Neural crest cell (in vitro differentiated cells): Measurements from ENCODE around the gene PCSK5. TPM values are rescaled to one million over a fixed set of nuclear protein-coding genes. Genes with fewer than 3 reads are reported as not detected.

Experiments
- DNase-seq: peaks from one replicate; pipeline ENCODE4 v3.0.0; 2021; ENCODE audit warnings: low read depth, mixed read lengths, low spot score
- H3K27ac Mint-ChIP-seq: one replicate; pipeline ENCODE4 v1.8.0; 2021; ENCODE audit warnings: mild to moderate bottlenecking, mixed read lengths; ENCODE audit not compliant: unreplicated experiment
- H3K27me3 Mint-ChIP-seq: 2 replicates; pipeline ENCODE4 v1.8.0; 2021; ENCODE audit warnings: low read depth, mild to moderate bottlenecking, mixed read lengths
- H3K36me3 Mint-ChIP-seq: 2 replicates; pipeline ENCODE4 v1.8.0; 2021; ENCODE audit warnings: low read depth, mild to moderate bottlenecking, mixed read lengths
- H3K4me1 Mint-ChIP-seq: 2 replicates; pipeline ENCODE4 v1.8.0; 2021; ENCODE audit warnings: mixed read lengths
- H3K4me3 Mint-ChIP-seq: one replicate; pipeline ENCODE4 v1.8.0; 2021; ENCODE audit warnings: mild to moderate bottlenecking, mixed read lengths
- H3K9me3 Mint-ChIP-seq: 2 replicates; pipeline ENCODE4 v1.8.0; 2021; ENCODE audit warnings: mixed read lengths
- total RNA-seq: library from RNA; stranded (reverse); gene quantifications from 2 replicates; pipeline ENCODE4 v1.2.1, GENCODE V29; 2021
- TF ChIP-seq, protein P1 (sequence below): fragments of 200-600 bp; sonication (generic); conservative IDR thresholded peaks from 2 replicates; pipeline ENCODE4 v1.5.0; 2021; ENCODE audit warnings: antibody characterized with exemption, mild to moderate bottlenecking

The PCSK5 gene
- total RNA-seq, 1 donor from 2014 or later, result 3.1 TPM

DNA sequence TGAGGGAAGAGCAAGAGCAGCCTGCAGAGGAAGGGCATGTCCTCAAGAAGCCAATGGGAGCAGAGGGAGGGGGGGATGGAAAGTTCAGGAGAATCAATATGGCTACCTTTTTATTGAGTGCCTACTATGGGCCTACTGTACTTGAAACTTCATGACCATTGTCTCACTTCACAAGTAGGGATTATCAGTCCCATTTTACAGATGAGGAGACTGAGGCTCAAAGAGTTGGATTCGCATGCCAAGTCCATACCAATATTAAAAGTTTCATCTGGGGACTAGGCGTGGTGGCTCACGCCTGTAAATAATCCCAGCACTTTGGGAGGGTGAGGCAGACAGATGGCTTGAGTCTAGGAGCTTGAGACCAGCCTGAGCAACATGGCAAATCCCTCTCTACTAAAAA is 463.7 kb downstream of the PCSK5 start:
- no peaks in the 10 kb centered on the region for H3K4me1 Mint-ChIP-seq
- H3K4me3 Mint-ChIP-seq, result no peak overlapping the region
- no peak for DNase-seq
- H3K36me3 Mint-ChIP-seq, result no peaks in the 10 kb centered on the region
- peaks cover 3% of the 10 kb centered on the region for H3K9me3 Mint-ChIP-seq
- no peaks in the 10 kb centered on the region for H3K27me3 Mint-ChIP-seq
- TF ChIP-seq, protein P1, sequence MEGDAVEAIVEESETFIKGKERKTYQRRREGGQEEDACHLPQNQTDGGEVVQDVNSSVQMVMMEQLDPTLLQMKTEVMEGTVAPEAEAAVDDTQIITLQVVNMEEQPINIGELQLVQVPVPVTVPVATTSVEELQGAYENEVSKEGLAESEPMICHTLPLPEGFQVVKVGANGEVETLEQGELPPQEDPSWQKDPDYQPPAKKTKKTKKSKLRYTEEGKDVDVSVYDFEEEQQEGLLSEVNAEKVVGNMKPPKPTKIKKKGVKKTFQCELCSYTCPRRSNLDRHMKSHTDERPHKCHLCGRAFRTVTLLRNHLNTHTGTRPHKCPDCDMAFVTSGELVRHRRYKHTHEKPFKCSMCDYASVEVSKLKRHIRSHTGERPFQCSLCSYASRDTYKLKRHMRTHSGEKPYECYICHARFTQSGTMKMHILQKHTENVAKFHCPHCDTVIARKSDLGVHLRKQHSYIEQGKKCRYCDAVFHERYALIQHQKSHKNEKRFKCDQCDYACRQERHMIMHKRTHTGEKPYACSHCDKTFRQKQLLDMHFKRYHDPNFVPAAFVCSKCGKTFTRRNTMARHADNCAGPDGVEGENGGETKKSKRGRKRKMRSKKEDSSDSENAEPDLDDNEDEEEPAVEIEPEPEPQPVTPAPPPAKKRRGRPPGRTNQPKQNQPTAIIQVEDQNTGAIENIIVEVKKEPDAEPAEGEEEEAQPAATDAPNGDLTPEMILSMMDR, result no peak
- H3K27ac Mint-ChIP-seq, result no peak overlapping the region

GRCh38 chr9:76355886-76356285 is 465.4 kb downstream of the PCSK5 start:
- no peak for DNase-seq
- H3K27me3 Mint-ChIP-seq, result no peaks in the 10 kb centered on the region
- H3K4me1 Mint-ChIP-seq, result no peaks in the 10 kb centered on the region
- H3K9me3 Mint-ChIP-seq, result peaks cover 3% of the 10 kb centered on the region
- H3K36me3 Mint-ChIP-seq, result no peaks in the 10 kb centered on the region
- TF ChIP-seq, protein P1, result no peak
- no peak overlapping the region for H3K4me3 Mint-ChIP-seq
- H3K27ac Mint-ChIP-seq, result no peak overlapping the region

DNA sequence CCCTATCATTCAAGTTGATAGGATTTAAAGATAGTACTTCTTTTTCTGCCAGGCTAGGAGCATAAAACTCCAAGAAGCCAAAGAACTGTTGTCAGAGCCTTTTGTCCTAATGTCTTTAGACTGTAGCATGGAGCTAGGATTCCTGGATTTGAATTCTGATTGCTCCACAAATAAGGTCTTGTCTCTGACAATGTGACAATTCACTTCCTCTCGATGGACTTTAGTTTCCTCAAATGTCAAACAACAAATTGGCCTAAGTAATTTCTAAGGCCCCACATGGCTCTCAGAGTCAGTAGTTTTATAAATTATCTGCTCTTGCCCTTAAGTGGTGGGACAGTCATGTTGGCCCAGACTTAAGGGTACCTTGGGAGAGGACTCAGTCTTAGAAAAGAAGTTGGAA is 467.1 kb downstream of the PCSK5 start:
- no peak overlapping the region for H3K4me3 Mint-ChIP-seq
- DNase-seq, result no peak
- TF ChIP-seq, protein P1, result no peak
- H3K4me1 Mint-ChIP-seq, result no peaks in the 10 kb centered on the region
- no peak overlapping the region for H3K27ac Mint-ChIP-seq
- peaks cover 3% of the 10 kb centered on the region for H3K9me3 Mint-ChIP-seq
- no peaks in the 10 kb centered on the region for H3K36me3 Mint-ChIP-seq
- H3K27me3 Mint-ChIP-seq, result no peaks in the 10 kb centered on the region

- no peaks in the 10 kb centered on the region for H3K4me1 Mint-ChIP-seq
- DNase-seq, result no peak
- TF ChIP-seq, protein P1, result no peak
- H3K4me3 Mint-ChIP-seq, result no peak overlapping the region
- no peaks in the 10 kb centered on the region for H3K27me3 Mint-ChIP-seq
- peaks cover 3% of the 10 kb centered on the region for H3K9me3 Mint-ChIP-seq
- no peaks in the 10 kb centered on the region for H3K36me3 Mint-ChIP-seq
- H3K27ac Mint-ChIP-seq, result peak overlapping the region; percentile 67
Measured at GRCh38 chr9:76358628-76359280, 468.3 kb downstream of the PCSK5 start.

GRCh38 chr9:76359365-76359764 is 468.9 kb downstream of the PCSK5 start:
- Mint-ChIP-seq H3K27me3 (no peaks in the 10 kb centered on the region), H3K9me3 (no peaks in the 10 kb centered on the region), H3K27ac (no peak overlapping the region), H3K4me1 (no peaks in the 10 kb centered on the region), H3K36me3 (no peaks in the 10 kb centered on the region), H3K4me3 (no peak overlapping the region)
- TF ChIP-seq, protein P1, result no peak
- DNase-seq, result no peak
